Neural cell (in vitro differentiated cells): ENCODE data around the gene PTEN.

Source experiments
- CTCF ChIP-seq: fragments of 450-650 bp; IDR thresholded peaks from 2 replicates; pipeline ENCODE4 v1.5.1; 2014; ENCODE audit warnings: antibody characterized with exemption, mild to moderate bottlenecking, moderate library complexity; ENCODE audit not compliant: poor library complexity, severe bottlenecking
- EP300 ChIP-seq: fragments of 450-650 bp; conservative IDR thresholded peaks from 2 replicates; pipeline ENCODE4 v1.6.1; 2014; ENCODE audit warnings: antibody characterized with exemption, mild to moderate bottlenecking, moderate library complexity; ENCODE audit not compliant: poor library complexity, severe bottlenecking
- EZH2 ChIP-seq: fragments of 200-600, 300-800 bp; shearing (Covaris generic), sonication (generic); IDR thresholded peaks from 2 replicates; pipeline ENCODE4 v1.6.1; 2014; ENCODE audit warnings: antibody characterized with exemption, low read length, borderline replicate concordance, mild to moderate bottlenecking; ENCODE audit not compliant: insufficient read depth, poor library complexity, severe bottlenecking
- TAF1 ChIP-seq: IDR thresholded peaks from 2 replicates; pipeline ENCODE4 v1.6.1; 2012; ENCODE audit warnings: low read depth
- TF ChIP-seq, protein P1 (sequence below): IDR thresholded peaks from 2 replicates; pipeline ENCODE4 v1.6.1; 2012; ENCODE audit warnings: borderline replicate concordance

- no peak for TF ChIP-seq TAF1
- no peak for TF ChIP-seq EP300
- TF ChIP-seq, protein P1, sequence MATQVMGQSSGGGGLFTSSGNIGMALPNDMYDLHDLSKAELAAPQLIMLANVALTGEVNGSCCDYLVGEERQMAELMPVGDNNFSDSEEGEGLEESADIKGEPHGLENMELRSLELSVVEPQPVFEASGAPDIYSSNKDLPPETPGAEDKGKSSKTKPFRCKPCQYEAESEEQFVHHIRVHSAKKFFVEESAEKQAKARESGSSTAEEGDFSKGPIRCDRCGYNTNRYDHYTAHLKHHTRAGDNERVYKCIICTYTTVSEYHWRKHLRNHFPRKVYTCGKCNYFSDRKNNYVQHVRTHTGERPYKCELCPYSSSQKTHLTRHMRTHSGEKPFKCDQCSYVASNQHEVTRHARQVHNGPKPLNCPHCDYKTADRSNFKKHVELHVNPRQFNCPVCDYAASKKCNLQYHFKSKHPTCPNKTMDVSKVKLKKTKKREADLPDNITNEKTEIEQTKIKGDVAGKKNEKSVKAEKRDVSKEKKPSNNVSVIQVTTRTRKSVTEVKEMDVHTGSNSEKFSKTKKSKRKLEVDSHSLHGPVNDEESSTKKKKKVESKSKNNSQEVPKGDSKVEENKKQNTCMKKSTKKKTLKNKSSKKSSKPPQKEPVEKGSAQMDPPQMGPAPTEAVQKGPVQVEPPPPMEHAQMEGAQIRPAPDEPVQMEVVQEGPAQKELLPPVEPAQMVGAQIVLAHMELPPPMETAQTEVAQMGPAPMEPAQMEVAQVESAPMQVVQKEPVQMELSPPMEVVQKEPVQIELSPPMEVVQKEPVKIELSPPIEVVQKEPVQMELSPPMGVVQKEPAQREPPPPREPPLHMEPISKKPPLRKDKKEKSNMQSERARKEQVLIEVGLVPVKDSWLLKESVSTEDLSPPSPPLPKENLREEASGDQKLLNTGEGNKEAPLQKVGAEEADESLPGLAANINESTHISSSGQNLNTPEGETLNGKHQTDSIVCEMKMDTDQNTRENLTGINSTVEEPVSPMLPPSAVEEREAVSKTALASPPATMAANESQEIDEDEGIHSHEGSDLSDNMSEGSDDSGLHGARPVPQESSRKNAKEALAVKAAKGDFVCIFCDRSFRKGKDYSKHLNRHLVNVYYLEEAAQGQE = no peak
- TF ChIP-seq CTCF = no peak
- TF ChIP-seq EZH2 = no peak
Measured at GRCh38 chr10:87873656-87874055, 10.2 kb downstream of the PTEN start.
